B cell (primary cell): ENCODE data around the gene FMN1. TPM values are rescaled to one million over a fixed set of nuclear protein-coding genes. Genes with fewer than 3 reads are reported as not detected.

Experiments used
- ATAC-seq: fragments of 200-7000 bp; cut with Tn5 transposase; one replicate; pipeline ENCODE4 v1.10.0; 2021; ENCODE audit warnings: low read depth, mild to moderate bottlenecking, moderate number of reproducible peaks, moderate library complexity
- CTCF ChIA-PET: fragments of 350-600 bp; sonication (Branson Sonifier 250); formaldehyde crosslinking; loops from one replicate; lab custom pipeline; 2021; ENCODE audit warnings: antibody characterized with exemption, inconsistent platforms; lab: Charles Lee
- POLR2A ChIA-PET: fragments of 350-600 bp; sonication (Branson Sonifier 250); formaldehyde crosslinking; loops from one replicate; lab custom pipeline; 2021; ENCODE audit warnings: antibody characterized with exemption; lab: Charles Lee
- DNase-seq: peaks from one replicate; pipeline ENCODE4 v3.0.0; 2013
- H2AFZ ChIP-seq: 2 replicates; pipeline ENCODE4 v1.6.1; 2012; ENCODE audit warnings: mild to moderate bottlenecking, low read depth, low read length; ENCODE audit not compliant: insufficient read depth, poor library complexity, severe bottlenecking
- H3K27ac ChIP-seq, 2 donors: 1 replicate in 1 of 2; 2 replicates in 1 of 2; pipeline ENCODE4 v1.5.1; 2012 to 2013; ENCODE audit warnings: low read length in 2 of 2, mild to moderate bottlenecking in 2 of 2, moderate library complexity in 1 of 2
- H3K27me3 ChIP-seq, 4 experiments: fragments of 200-600 bp in 1 of 4; sonication (generic) in 1 of 4; replicated peaks in 1 of 4; 1 replicate in 2 of 4; 2 replicates in 2 of 4; pipeline versions ENCODE4 v1.6.1 to v1.7.0; 2013 to 2016; ENCODE audit warnings: low read length in 3 of 4, mild to moderate bottlenecking in 2 of 4, mixed read lengths in 1 of 4, moderate library complexity in 1 of 4; ENCODE audit not compliant: insufficient read depth in 4 of 4, control insufficient read depth in 3 of 4; ENCODE audit errors: control extremely low read depth in 1 of 4
- H3K36me3 ChIP-seq, 2 experiments: replicated peaks in 1 of 2; 1 replicate in 1 of 2; 2 replicates in 1 of 2; pipeline versions ENCODE4 v1.6.1 to v1.7.1; 2013; ENCODE audit warnings: low read length in 1 of 2; ENCODE audit not compliant: insufficient read depth in 2 of 2, control insufficient read depth in 1 of 2; ENCODE audit errors: control extremely low read depth in 1 of 2, extremely low read depth in 1 of 2
- H3K4me1 ChIP-seq, 2 donors: fragments of 200-600 bp in 1 of 2; sonication (generic) in 1 of 2; 1 replicate in 1 of 2; 2 replicates in 1 of 2; pipeline versions ENCODE4 v1.5.1 to v1.6.1; 2013 to 2017; ENCODE audit warnings: low read length in 2 of 2; ENCODE audit not compliant: control insufficient read depth in 2 of 2, insufficient read depth in 2 of 2
- H3K4me2 ChIP-seq: replicated peaks from 2 replicates; pipeline ENCODE3; 2012; ENCODE audit warnings: mild to moderate bottlenecking, low read depth, low read length; ENCODE audit not compliant: poor library complexity, severe bottlenecking
- H3K4me3 ChIP-seq, 5 experiments: fragments of 200-600 bp in 1 of 5; sonication (generic) in 1 of 5; 1 replicate in 3 of 5; 2 replicates in 2 of 5; pipeline versions ENCODE4 v1.5.1 to v1.7.0; 2011 to 2016; ENCODE audit warnings: low read length in 4 of 5, mild to moderate bottlenecking in 4 of 5, low read depth in 2 of 5, control low read depth in 1 of 5, moderate library complexity in 1 of 5; ENCODE audit not compliant: insufficient read depth in 1 of 5; ENCODE audit errors: control extremely low read depth in 1 of 5, extremely low read depth in 1 of 5
- H3K79me2 ChIP-seq: fragments of 200-600 bp; sonication (generic); one replicate; pipeline ENCODE4 v1.6.0; 2016; ENCODE audit warnings: low read length; ENCODE audit not compliant: control insufficient read depth, insufficient read depth
- H3K9ac ChIP-seq: fragments of 200-600 bp; sonication (generic); 2 replicates; pipeline ENCODE4 v1.6.1; 2017; ENCODE audit warnings: mild to moderate bottlenecking, low read length, moderate library complexity
- H3K9me3 ChIP-seq, 3 donors: one replicate each; pipeline versions ENCODE4 v1.6.1 to v1.7.1; 2013; ENCODE audit warnings: low read length in 2 of 3; ENCODE audit not compliant: control insufficient read depth in 2 of 3, insufficient read depth in 1 of 3; ENCODE audit errors: control extremely low read depth in 1 of 3
- H4K20me1 ChIP-seq: 2 replicates; pipeline ENCODE4 v1.6.0; 2012; ENCODE audit warnings: mild to moderate bottlenecking, low read length; ENCODE audit not compliant: insufficient read depth, control insufficient read depth, poor library complexity, severe bottlenecking
- H3K27ac Mint-ChIP-seq: one replicate; pipeline ENCODE4 v1.8.0; 2021; ENCODE audit warnings: mixed read lengths
- H3K27me3 Mint-ChIP-seq: one replicate; pipeline ENCODE4 v1.8.0; 2021; ENCODE audit warnings: mixed read lengths
- H3K4me1 Mint-ChIP-seq: one replicate; pipeline ENCODE4 v1.8.0; 2021; ENCODE audit warnings: mixed read lengths
- H3K4me3 Mint-ChIP-seq: one replicate; pipeline ENCODE4 v1.8.0; 2021; ENCODE audit warnings: mixed read lengths
- H3K9me3 Mint-ChIP-seq: one replicate; pipeline ENCODE4 v1.8.0; 2022; ENCODE audit warnings: mixed read lengths; ENCODE audit not compliant: insufficient read depth
- EZH2 ChIP-seq: IDR thresholded peaks from 2 replicates; pipeline ENCODE4 v1.6.1; 2012; ENCODE audit warnings: borderline replicate concordance, low read depth, mild to moderate bottlenecking, moderate library complexity, low read length; ENCODE audit not compliant: insufficient read depth, poor library complexity, severe bottlenecking
- WGBS: methylation state at CpG from one replicate; pipeline ENCODE4 v1.1.5; 2013; ENCODE audit warnings: missing lambda C conversion rate; ENCODE audit not compliant: insufficient coverage; 5-methylcytosine and 5-hydroxymethylcytosine counted together
- intact Hi-C: fragments of 100-400 bp; cut with micrococcal nuclease; formaldehyde crosslinking; loops from one replicate; pipeline ENCODE4 v1.10.0; 2022
- polyA plus RNA-seq: library from polyadenylated mRNA; depleted of rRNA; stranded (reverse); fragments of >200 nt; gene quantifications from 2 replicates; pipeline ENCODE4 v1.2.3, GENCODE V29; 2012
- total RNA-seq, 2 donors: library from RNA; stranded (reverse); fragments of 120-200 nt in 1 of 2; gene quantifications; 1 replicate in 1 of 2; 2 replicates in 1 of 2; pipeline versions ENCODE4 v1.2.3 to v1.2.4, GENCODE V29; 2013 to 2022
- TF ChIP-seq, protein P1 (sequence below): fragments of 200-600 bp; IDR thresholded peaks from one replicate; pipeline ENCODE4 v1.8.0; 2022; ENCODE audit warnings: antibody characterized with exemption, mild to moderate bottlenecking

The FMN1 gene
- total and polyA plus RNA-seq, 2 donors (not counting 1 experiment from before 2014, with no cell fraction given): 0.21 to 0.96 TPM

DNA sequence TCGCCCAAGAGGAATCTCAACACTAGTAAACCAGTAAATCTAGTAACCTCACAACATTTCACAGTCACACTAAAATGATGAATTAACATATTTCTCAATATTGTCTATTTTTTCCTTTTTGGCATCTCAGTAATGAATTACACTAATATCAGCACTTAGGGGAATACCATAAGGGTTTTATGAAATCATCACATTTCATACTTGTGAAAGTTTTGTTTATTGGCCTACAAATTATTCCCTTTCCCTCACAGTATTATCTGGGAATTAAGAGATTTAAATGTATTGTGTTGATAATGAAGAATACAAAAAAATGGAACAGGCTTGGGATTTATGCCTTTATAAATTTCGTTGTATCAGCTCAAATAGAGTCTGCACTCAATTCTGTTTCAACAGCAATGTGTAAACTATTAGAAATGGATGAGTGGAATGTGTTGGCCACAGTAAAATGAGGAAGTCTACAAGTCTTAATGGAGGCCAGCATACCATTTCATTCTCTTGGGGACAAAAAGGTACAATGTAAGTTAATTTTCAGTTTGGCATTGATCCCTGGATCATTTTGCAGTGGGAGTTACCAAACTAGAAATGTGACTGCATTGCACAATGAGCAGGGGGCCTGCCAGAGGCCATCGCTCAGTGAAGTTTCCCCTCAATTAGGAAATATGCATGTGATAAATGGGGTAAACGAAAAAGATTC is 195.4 kb downstream of the FMN1 start:
- no peak overlapping the region for H3K4me2 ChIP-seq
- WGBS: no CpG with 5 or more reads among the region's 4 CpGs
- no peaks in the 10 kb centered on the region for H3K4me1 Mint-ChIP-seq
- DNase-seq (no peak), ATAC-seq (no peak)
- H4K20me1 ChIP-seq: no peaks in the 10 kb centered on the region
- H3K4me3 ChIP-seq: no peak overlapping the region
- H3K4me3 Mint-ChIP-seq: no peak overlapping the region
- no peaks in the 10 kb centered on the region for H3K9me3 ChIP-seq
- H3K27me3 Mint-ChIP-seq: peaks cover 30% of the 10 kb centered on the region
- no peaks in the 10 kb centered on the region for H3K36me3 ChIP-seq
- H2AFZ ChIP-seq: no peak overlapping the region
- no peak overlapping the region for H3K27ac ChIP-seq
- H3K9ac ChIP-seq: no peak overlapping the region
- no peaks in the 10 kb centered on the region for H3K27me3 ChIP-seq
- H3K79me2 ChIP-seq: no peaks in the 10 kb centered on the region
- ChIA-PET POLR2A (no interaction called here), CTCF (interaction anchor here (10.6 kb wide), 1 partner anchor 335 kb away, joined by 177 read pairs; no protein-coding TSS in a partner anchor)
- no peak overlapping the region for H3K27ac Mint-ChIP-seq
- no peaks in the 10 kb centered on the region for H3K4me1 ChIP-seq
- no peaks in the 10 kb centered on the region for H3K9me3 Mint-ChIP-seq
- intact Hi-C loops: no loop called here
- TF ChIP-seq, protein P1, sequence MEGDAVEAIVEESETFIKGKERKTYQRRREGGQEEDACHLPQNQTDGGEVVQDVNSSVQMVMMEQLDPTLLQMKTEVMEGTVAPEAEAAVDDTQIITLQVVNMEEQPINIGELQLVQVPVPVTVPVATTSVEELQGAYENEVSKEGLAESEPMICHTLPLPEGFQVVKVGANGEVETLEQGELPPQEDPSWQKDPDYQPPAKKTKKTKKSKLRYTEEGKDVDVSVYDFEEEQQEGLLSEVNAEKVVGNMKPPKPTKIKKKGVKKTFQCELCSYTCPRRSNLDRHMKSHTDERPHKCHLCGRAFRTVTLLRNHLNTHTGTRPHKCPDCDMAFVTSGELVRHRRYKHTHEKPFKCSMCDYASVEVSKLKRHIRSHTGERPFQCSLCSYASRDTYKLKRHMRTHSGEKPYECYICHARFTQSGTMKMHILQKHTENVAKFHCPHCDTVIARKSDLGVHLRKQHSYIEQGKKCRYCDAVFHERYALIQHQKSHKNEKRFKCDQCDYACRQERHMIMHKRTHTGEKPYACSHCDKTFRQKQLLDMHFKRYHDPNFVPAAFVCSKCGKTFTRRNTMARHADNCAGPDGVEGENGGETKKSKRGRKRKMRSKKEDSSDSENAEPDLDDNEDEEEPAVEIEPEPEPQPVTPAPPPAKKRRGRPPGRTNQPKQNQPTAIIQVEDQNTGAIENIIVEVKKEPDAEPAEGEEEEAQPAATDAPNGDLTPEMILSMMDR: no peak

DNA sequence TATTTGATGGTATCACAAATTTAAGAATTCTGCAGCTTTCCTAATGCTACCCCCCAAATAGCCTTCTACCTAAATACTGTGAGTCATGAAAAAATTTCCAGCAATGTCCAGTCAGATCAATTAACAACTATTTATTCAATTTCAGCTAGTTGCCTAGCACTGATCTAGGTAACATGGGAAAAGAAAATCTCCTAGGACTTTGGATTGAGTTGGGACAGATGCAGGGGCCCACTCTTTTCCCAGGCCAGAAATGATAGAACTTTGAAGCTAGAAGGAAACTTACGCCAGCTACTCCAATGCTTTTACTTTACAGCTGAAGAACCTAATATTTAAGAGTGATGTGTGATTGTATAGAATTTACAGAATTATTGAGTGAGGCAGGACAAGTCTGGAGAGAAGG is 196.3 kb downstream of the FMN1 start:
- Mint-ChIP-seq H3K9me3 (no peaks in the 10 kb centered on the region), H3K4me3 (no peak overlapping the region), H3K27me3 (peaks cover 30% of the 10 kb centered on the region), H3K4me1 (no peaks in the 10 kb centered on the region), H3K27ac (no peak overlapping the region)
- Histone ChIP-seq H3K9ac (no peak overlapping the region), H3K4me3 (no peak overlapping the region), H3K27me3 (no peaks in the 10 kb centered on the region), H4K20me1 (no peaks in the 10 kb centered on the region), H3K4me1 (no peaks in the 10 kb centered on the region), H3K9me3 (no peaks in the 10 kb centered on the region), H3K27ac (no peak overlapping the region), H3K36me3 (no peaks in the 10 kb centered on the region), H3K79me2 (no peaks in the 10 kb centered on the region), H3K4me2 (no peak overlapping the region), H2AFZ (no peak overlapping the region)
- ATAC-seq (no peak), DNase-seq (no peak)
- no peak for TF ChIP-seq EZH2
- TF ChIP-seq, protein P1: no peak
- ChIA-PET POLR2A (no interaction called here), CTCF (interaction anchor here (2.2 to 10.6 kb wide), 4 partner anchors 154 to 339 kb away, joined by 7 to 177 read pairs (median 44); no protein-coding TSS in a partner anchor)
- intact Hi-C loops: no loop called here
- WGBS: no CpG with 5 or more reads among the region's 1 CpG
